ENCODE results near the gene SLC35F2.

The SLC35F2 gene

GRCh38 chr11:107848345-107848744 lies 10.2 kb downstream of the SLC35F2 start:
- Histone ChIP-seq H4K8ac (ENCODE audit: low read depth, low read length) (no peak overlapping the region), H3K36me3 (ENCODE audit: control insufficient read depth in 1 of 2, insufficient read depth in 2 of 2, low read length in 2 of 2) (no peaks in the 10 kb centered on the region), H2AK5ac (ENCODE audit: low read length) (no peak overlapping the region), H2BK12ac (ENCODE audit: low read length) (no peak overlapping the region), H3K4ac (ENCODE audit: low read depth, low read length) (peak overlapping the region; percentile 54), H3K27ac (ENCODE audit: low read depth, low read length) (no peak overlapping the region), H3K4me3 (ENCODE audit: low read depth, low read length) (no peak overlapping the region), H2BK120ac (ENCODE audit: insufficient read depth, low read length, poor library complexity) (no peak overlapping the region), H3K27me3 (ENCODE audit: insufficient read depth, low read length) (no peaks in the 10 kb centered on the region), H3K4me1 (ENCODE audit: control insufficient read depth in 1 of 2, insufficient read depth in 2 of 2, low read length in 2 of 2) (peaks cover 9 to 19% of the 10 kb centered on the region in 2 experiments), H3K4me2 (ENCODE audit: low read length) (no peak overlapping the region), H3K79me1 (ENCODE audit: low read length) (peaks cover 3% of the 10 kb centered on the region), H2AFZ (ENCODE audit: insufficient read depth, low read length, poor library complexity) (no peak overlapping the region), H4K12ac (ENCODE audit: low read depth, low read length) (no peak overlapping the region), H3K18ac (ENCODE audit: low read length) (no peak overlapping the region), H3K23ac (ENCODE audit: low read length) (no peak overlapping the region), H4K91ac (ENCODE audit: low read depth, low read length) (no peak overlapping the region), H3K9me3 (ENCODE audit: insufficient read depth, low read depth, low read length) (no peaks in the 10 kb centered on the region), H2BK5ac (ENCODE audit: low read depth, low read length, poor library complexity) (no peak overlapping the region), H3K79me2 (ENCODE audit: control insufficient read depth, insufficient read depth, low read length, poor library complexity) (peaks cover 8% of the 10 kb centered on the region), H3K14ac (ENCODE audit: low read length) (no peak overlapping the region), H3K9ac (ENCODE audit: low read length) (no peak overlapping the region)
- DNase-seq = no peak
- WGBS (ENCODE audit: extremely low coverage, insufficient coverage, insufficient read length) = no CpG with 5 or more reads among the region's 1 CpG

DNA sequence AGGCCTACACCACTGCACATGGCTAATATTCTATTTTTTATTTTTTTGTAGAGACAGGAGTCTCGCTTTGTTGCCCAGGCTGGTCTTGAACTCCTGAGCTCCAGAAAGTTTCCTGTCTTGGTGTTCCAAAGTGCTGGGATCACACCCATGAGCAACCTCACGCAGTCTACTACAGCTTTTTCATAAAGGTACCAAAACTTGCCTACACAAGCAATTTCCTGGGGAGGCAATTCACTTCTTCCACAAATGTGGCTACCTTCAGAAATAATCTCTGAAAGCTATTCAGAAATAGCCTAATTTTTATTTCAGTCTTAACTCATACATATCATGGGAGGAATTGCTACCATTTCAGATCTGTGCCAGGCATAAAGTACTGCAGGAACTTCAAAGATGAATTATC lies 11.4 kb downstream of the SLC35F2 start:
- Histone ChIP-seq H3K27me3 (ENCODE audit: insufficient read depth, low read length) (no peaks in the 10 kb centered on the region), H3K27ac (ENCODE audit: low read depth, low read length) (no peak overlapping the region), H3K18ac (ENCODE audit: low read length) (no peak overlapping the region), H4K12ac (ENCODE audit: low read depth, low read length) (no peak overlapping the region), H3K4ac (ENCODE audit: low read depth, low read length) (peak overlapping the region; percentile 84), H2BK120ac (ENCODE audit: insufficient read depth, low read length, poor library complexity) (no peak overlapping the region), H3K23ac (ENCODE audit: low read length) (no peak overlapping the region), H3K36me3 (ENCODE audit: control insufficient read depth in 1 of 2, insufficient read depth in 2 of 2, low read length in 2 of 2) (no peaks in the 10 kb centered on the region), H2BK5ac (ENCODE audit: low read depth, low read length, poor library complexity) (no peak overlapping the region), H3K79me2 (ENCODE audit: control insufficient read depth, insufficient read depth, low read length, poor library complexity) (peaks cover 6% of the 10 kb centered on the region), H2AFZ (ENCODE audit: insufficient read depth, low read length, poor library complexity) (no peak overlapping the region), H3K9me3 (ENCODE audit: insufficient read depth, low read depth, low read length) (no peaks in the 10 kb centered on the region), H3K79me1 (ENCODE audit: low read length) (peaks cover 7% of the 10 kb centered on the region), H2BK12ac (ENCODE audit: low read length) (no peak overlapping the region), H3K4me2 (ENCODE audit: low read length) (no peak overlapping the region), H3K9ac (ENCODE audit: low read length) (no peak overlapping the region), H4K8ac (ENCODE audit: low read depth, low read length) (no peak overlapping the region), H3K4me3 (ENCODE audit: low read depth, low read length) (no peak overlapping the region), H4K91ac (ENCODE audit: low read depth, low read length) (no peak overlapping the region), H3K4me1 (ENCODE audit: control insufficient read depth in 1 of 2, insufficient read depth in 2 of 2, low read length in 2 of 2) (peaks cover 13 to 17% of the 10 kb centered on the region in 2 experiments), H2AK5ac (ENCODE audit: low read length) (no peak overlapping the region), H3K14ac (ENCODE audit: low read length) (no peak overlapping the region)
- DNase-seq = no peak
- WGBS (ENCODE audit: extremely low coverage, insufficient coverage, insufficient read length) = no CpG with 5 or more reads among the region's 2 CpGs

GRCh38 chr11:107844041-107844440 lies 14.5 kb downstream of the SLC35F2 start:
- Histone ChIP-seq H3K27me3 (ENCODE audit: insufficient read depth, low read length) (no peaks in the 10 kb centered on the region), H2BK5ac (ENCODE audit: low read depth, low read length, poor library complexity) (peak overlapping the region; percentile 46), H2BK120ac (ENCODE audit: insufficient read depth, low read length, poor library complexity) (no peak overlapping the region), H3K36me3 (ENCODE audit: control insufficient read depth in 1 of 2, insufficient read depth in 2 of 2, low read length in 2 of 2) (no peaks in the 10 kb centered on the region), H3K14ac (ENCODE audit: low read length) (no peak overlapping the region), H3K79me1 (ENCODE audit: low read length) (peaks cover 29% of the 10 kb centered on the region), H4K91ac (ENCODE audit: low read depth, low read length) (no peak overlapping the region), H3K9me3 (ENCODE audit: insufficient read depth, low read depth, low read length) (no peaks in the 10 kb centered on the region), H4K8ac (ENCODE audit: low read depth, low read length) (no peak overlapping the region), H3K4me3 (ENCODE audit: low read depth, low read length) (no peak overlapping the region), H3K27ac (ENCODE audit: low read depth, low read length) (peak overlapping the region; percentile 63), H2BK12ac (ENCODE audit: low read length) (no peak overlapping the region), H4K12ac (ENCODE audit: low read depth, low read length) (no peak overlapping the region), H3K79me2 (ENCODE audit: control insufficient read depth, insufficient read depth, low read length, poor library complexity) (peaks cover 13% of the 10 kb centered on the region), H3K9ac (ENCODE audit: low read length) (no peak overlapping the region), H3K4me1 (ENCODE audit: control insufficient read depth in 1 of 2, insufficient read depth in 2 of 2, low read length in 2 of 2) (peaks cover 21 to 26% of the 10 kb centered on the region in 2 experiments), H2AFZ (ENCODE audit: insufficient read depth, low read length, poor library complexity) (no peak overlapping the region), H3K23ac (ENCODE audit: low read length) (no peak overlapping the region), H3K4me2 (ENCODE audit: low read length) (no peak overlapping the region), H3K4ac (ENCODE audit: low read depth, low read length) (no peak overlapping the region), H3K18ac (ENCODE audit: low read length) (no peak overlapping the region), H2AK5ac (ENCODE audit: low read length) (no peak overlapping the region)
- WGBS (ENCODE audit: extremely low coverage, insufficient coverage, insufficient read length) = no CpG with 5 or more reads among the region's 7 CpGs
- DNase-seq = peak; percentile 98

DNA sequence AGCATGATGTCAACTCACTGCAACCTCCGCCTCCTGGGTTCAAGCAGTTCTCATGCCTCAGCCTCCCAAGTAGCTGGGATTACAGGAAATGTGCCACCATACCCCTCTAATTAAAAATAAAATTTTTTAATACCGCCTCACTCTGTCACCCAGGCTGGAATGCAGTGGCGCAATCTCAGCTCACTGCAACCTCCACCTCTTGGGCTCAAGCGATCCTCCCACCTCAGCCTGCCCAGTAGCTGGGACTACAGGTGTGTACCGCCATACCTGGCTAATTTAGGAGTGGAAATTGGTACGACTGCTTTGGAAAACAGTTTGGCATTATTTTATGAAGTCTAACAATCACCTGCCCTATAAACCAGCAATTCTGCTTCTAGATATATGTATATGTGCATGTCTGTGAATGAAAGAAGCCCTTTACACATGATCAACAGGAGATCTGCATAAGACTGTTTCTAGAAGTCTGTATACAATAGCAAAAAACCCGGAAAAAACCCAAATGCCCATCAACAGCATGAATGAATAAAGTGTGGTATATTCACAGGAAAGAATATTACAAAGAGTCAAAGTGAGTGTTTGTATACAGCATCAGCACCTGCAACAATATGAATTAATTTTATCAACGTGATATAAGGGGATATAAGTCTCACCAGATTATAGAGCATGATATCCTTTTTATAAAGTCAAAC lies 16.0 kb downstream of the SLC35F2 start:
- Histone ChIP-seq H3K4me3 (ENCODE audit: low read depth, low read length) (no peak overlapping the region), H2AFZ (ENCODE audit: insufficient read depth, low read length, poor library complexity) (no peak overlapping the region), H3K14ac (ENCODE audit: low read length) (no peak overlapping the region), H3K27ac (ENCODE audit: low read depth, low read length) (peak overlapping the region; percentile 17), H3K4me2 (ENCODE audit: low read length) (no peak overlapping the region), H4K12ac (ENCODE audit: low read depth, low read length) (no peak overlapping the region), H3K4me1 (ENCODE audit: control insufficient read depth in 1 of 2, insufficient read depth in 2 of 2, low read length in 2 of 2) (peaks cover 23 to 24% of the 10 kb centered on the region in 2 experiments), H2BK12ac (ENCODE audit: low read length) (peak overlapping the region; percentile 91), H2AK5ac (ENCODE audit: low read length) (no peak overlapping the region), H3K23ac (ENCODE audit: low read length) (no peak overlapping the region), H2BK5ac (ENCODE audit: low read depth, low read length, poor library complexity) (peak overlapping the region; percentile 70), H3K79me2 (ENCODE audit: control insufficient read depth, insufficient read depth, low read length, poor library complexity) (peaks cover 14% of the 10 kb centered on the region), H3K9me3 (ENCODE audit: insufficient read depth, low read depth, low read length) (no peaks in the 10 kb centered on the region), H3K36me3 (ENCODE audit: control insufficient read depth in 1 of 2, insufficient read depth in 2 of 2, low read length in 2 of 2) (no peaks in the 10 kb centered on the region), H3K18ac (ENCODE audit: low read length) (peak overlapping the region; percentile 29), H3K4ac (ENCODE audit: low read depth, low read length) (no peak overlapping the region), H4K8ac (ENCODE audit: low read depth, low read length) (peak overlapping the region; percentile 11), H2BK120ac (ENCODE audit: insufficient read depth, low read length, poor library complexity) (peak overlapping the region; percentile 46), H4K91ac (ENCODE audit: low read depth, low read length) (peak overlapping the region; percentile 57), H3K79me1 (ENCODE audit: low read length) (peaks cover 30% of the 10 kb centered on the region), H3K27me3 (ENCODE audit: insufficient read depth, low read length) (no peaks in the 10 kb centered on the region), H3K9ac (ENCODE audit: low read length) (no peak overlapping the region)
- WGBS (ENCODE audit: extremely low coverage, insufficient coverage, insufficient read length) = no CpG with 5 or more reads among the region's 8 CpGs
- peak in 1 of 2 donors; percentile 47 for DNase-seq
